OCI-LY7 (cell line): Measurements from ENCODE around the gene PIK3IP1.

Source experiments
- CTCF ChIP-seq: fragments of 200-600 bp; sonication (generic); conservative IDR thresholded peaks from 2 replicates; pipeline ENCODE4 v1.5.1; 2014; ENCODE audit warnings: mild to moderate bottlenecking, antibody characterized with exemption, low read length, moderate library complexity, mixed read lengths
- EZH2phosphoT487 ChIP-seq: fragments of 200-600 bp; sonication (generic); IDR thresholded peaks from 2 replicates; pipeline ENCODE4 v1.6.1; 2018; ENCODE audit warnings: low read depth, borderline replicate concordance, mild to moderate bottlenecking, mixed run types, antibody characterized with exemption, low read length, moderate library complexity, mixed read lengths

GRCh38 chr22:31241200-31241599 is 51.1 kb downstream of the PIK3IP1 start:
- TF ChIP-seq CTCF (no peak), EZH2phosphoT487 (no peak)
